GM12801 (cell line): ENCODE results near the gene SLC12A8.

ENCODE experiments used
- CTCF ChIP-seq: IDR thresholded peaks from one replicate; pipeline ENCODE4 v1.5.1; 2011; ENCODE audit warnings: control low read depth; ENCODE audit not compliant: insufficient read length; ENCODE audit errors: extremely low read depth

SLC12A8 gene

GRCh38 chr3:125232401-125232800, 19.9 kb upstream of the SLC12A8 start:
- no peak for TF ChIP-seq CTCF

- TF ChIP-seq CTCF: no peak
Observed at GRCh38 chr3:125231895-125232294, 19.3 kb upstream of the SLC12A8 start.

- TF ChIP-seq CTCF: no peak
Observed at GRCh38 chr3:125229707-125230106, 17.2 kb upstream of the SLC12A8 start.

GRCh38 chr3:125229168-125229567, 16.6 kb upstream of the SLC12A8 start:
- TF ChIP-seq CTCF: no peak

GRCh38 chr3:125221831-125222230, 9.3 kb upstream of the SLC12A8 start:
- TF ChIP-seq CTCF: no peak

- TF ChIP-seq CTCF: no peak
Observed at GRCh38 chr3:125220727-125221429, 8.3 kb upstream of the SLC12A8 start.

- no peak for TF ChIP-seq CTCF
Observed at GRCh38 chr3:125220183-125220582, 7.6 kb upstream of the SLC12A8 start.
